HepG2 (cell line): Measurements from ENCODE around the gene REG1B. TPM values are rescaled to one million over a fixed set of nuclear protein-coding genes. Genes with fewer than 3 reads are reported as not detected.

Source experiments
- ATAC-seq: fragments of 200-7000 bp; cut with Tn5 transposase; 3 replicates; pipeline ENCODE4 v1.9.1; 2020; ENCODE audit warnings: mild to moderate bottlenecking, moderate library complexity
- BruUV-seq: library from RNA; stranded (reverse); fragments of 400-500 nt; replicated peaks from 2 replicates; lab custom pipeline; 2021; lab: Mats Ljungman, UMichigan
- CTCF ChIA-PET: fragments of 300-600 bp; formaldehyde crosslinking; extraction: SDS; loops from one replicate; lab custom pipeline; 2021; ENCODE audit warnings: low total read pairs, inconsistent platforms, low intra/inter-chr PET ratio; lab: Yijun Ruan, JAX
- POLR2A ChIA-PET: fragments of 350-600 bp; sonication (Branson Sonifier 250); formaldehyde crosslinking; loops from one replicate; lab custom pipeline; 2020; ENCODE audit warnings: antibody characterized with exemption, inconsistent platforms; lab: Yijun Ruan, JAX
- DNase-seq: peaks from one replicate; pipeline ENCODE4 v3.0.0-alpha.2; 2015; ENCODE audit warnings: low spot score
- FAIRE-seq: peaks from 3 replicates; lab custom pipeline; 2011; peaks lifted over from hg19 to GRCh38; lab: Jason Lieb, UNC
- H2AFZ ChIP-seq: one replicate; pipeline ENCODE4 v1.6.1; 2011; ENCODE audit warnings: low read length, inconsistent platforms
- H3K27ac ChIP-seq: fragments of 300-600 bp; 3 replicates; pipeline ENCODE4 v1.8.0; 2011; ENCODE audit warnings: mixed run types, mild to moderate bottlenecking, mixed read lengths, low read length, inconsistent platforms; ENCODE audit not compliant: insufficient read depth; ENCODE audit errors: extremely low read length
- H3K27me3 ChIP-seq, 2 experiments: fragments of 200-600 bp in 1 of 2; 2 replicates in 1 of 2; 3 replicates in 1 of 2; pipeline versions ENCODE4 v1.6.0 to v1.8.0; 2011; ENCODE audit warnings: low read length in 2 of 2, mild to moderate bottlenecking in 2 of 2, moderate library complexity in 2 of 2, inconsistent platforms in 1 of 2; ENCODE audit not compliant: insufficient read depth in 2 of 2, control insufficient read depth in 1 of 2
- H3K36me3 ChIP-seq, 2 experiments: fragments of 200-600 bp in 1 of 2; replicated peaks in 1 of 2; 2 replicates in 1 of 2; 3 replicates in 1 of 2; pipeline versions ENCODE4 v1.5.1 to v1.8.0; 2011; ENCODE audit warnings: low read length in 2 of 2, inconsistent platforms in 1 of 2; ENCODE audit not compliant: insufficient read depth in 2 of 2, control insufficient read depth in 1 of 2
- H3K4me1 ChIP-seq: 2 replicates; pipeline ENCODE4 v1.5.1; 2012; ENCODE audit warnings: low read length, inconsistent platforms; ENCODE audit not compliant: insufficient read depth
- H3K4me2 ChIP-seq: 2 replicates; pipeline ENCODE4 v1.6.0; 2011; ENCODE audit warnings: low read depth, low read length, inconsistent platforms
- H3K4me3 ChIP-seq, 3 experiments: fragments of 200-600 bp in 1 of 3; sonication (generic), shearing (Covaris generic) in 1 of 3; replicated peaks in 1 of 3; 2 replicates each; pipeline ENCODE4 v1.5.1; 2011 to 2016; ENCODE audit warnings: low read length in 3 of 3, inconsistent platforms in 2 of 3, low read depth in 2 of 3, mild to moderate bottlenecking in 2 of 3, control low read depth in 1 of 3, mixed read lengths in 1 of 3; ENCODE audit not compliant: insufficient read depth in 1 of 3
- H3K79me2 ChIP-seq: one replicate; pipeline ENCODE4 v1.6.1; 2011; ENCODE audit warnings: low read length, inconsistent platforms; ENCODE audit not compliant: insufficient read depth
- H3K9ac ChIP-seq: 2 replicates; pipeline ENCODE4 v1.6.0; 2011; ENCODE audit warnings: mild to moderate bottlenecking, low read depth, low read length, inconsistent platforms; ENCODE audit not compliant: insufficient read depth
- H3K9me3 ChIP-seq: 2 replicates; pipeline ENCODE4 v1.5.1; 2012; ENCODE audit warnings: mild to moderate bottlenecking, low read length
- H4K20me1 ChIP-seq: 2 replicates; pipeline ENCODE4 v1.6.0; 2011; ENCODE audit warnings: inconsistent platforms, mild to moderate bottlenecking, low read length, moderate library complexity; ENCODE audit not compliant: insufficient read depth
- KLF11 ChIP-seq: IDR thresholded peaks from 2 replicates; pipeline ENCODE4 v1.6.1; 2016; ENCODE audit warnings: missing compliant biosample characterization
- ZNF160 ChIP-seq: sonication (generic); formaldehyde crosslinking; IDR thresholded peaks from 2 replicates; pipeline ENCODE4 v1.8.0; 2022; ENCODE audit warnings: mild to moderate bottlenecking, inconsistent platforms, missing genetic modification reagents
- WGBS: methylation state at CpG from one replicate; pipeline ENCODE4 v1.1.6; 2017; ENCODE audit warnings: low lambda C conversion rate; 5-methylcytosine and 5-hydroxymethylcytosine counted together
- in situ Hi-C: cut with HindIII; loops from 2 replicates; pipeline ENCODE4 v1.10.0; 2017; ENCODE audit warnings: low pct_unique_long_range_greater_than_20kb; ENCODE audit not compliant: extremely low pct_ligation_motif_present
- intact Hi-C: fragments of 100-400 bp; cut with micrococcal nuclease; formaldehyde crosslinking; loops from one replicate; pipeline ENCODE4 v1.10.0; 2022; ENCODE audit not compliant: unreplicated experiment
- polyA plus RNA-seq, 8 experiments: library from polyadenylated mRNA; depleted of rRNA in 3 of 8; stranded (reverse) in 7 of 8; unstranded in 1 of 8; fragments of >200 nt; fragmentation: Illumina TruSeq in 4 of 8; extraction: Trizol in 4 of 8; gene quantifications; 2 replicates each; pipeline versions ENCODE4 v1.2.1 to v1.2.3, GENCODE V29; 2011 to 2016; ENCODE audit warnings: low read depth in 4 of 8, missing spikeins in 1 of 8, mixed read lengths in 1 of 8; ENCODE audit not compliant: insufficient read depth in 1 of 8
- total RNA-seq, 5 experiments: library from RNA; depleted of rRNA; stranded (reverse); fragments of >200 nt; fragmentation: Illumina TruSeq; extraction: Trizol; gene quantifications; 2 replicates each; pipeline ENCODE4 v1.2.3, GENCODE V29; 2016; ENCODE audit warnings: low read depth in 1 of 5
- TF ChIP-seq, protein P1 (sequence below): sonication (generic); formaldehyde crosslinking; IDR thresholded peaks from 2 replicates; pipeline ENCODE4 v1.5.0; 2020; ENCODE audit warnings: mild to moderate bottlenecking, missing genetic modification reagents
- TF ChIP-seq, protein P2 (sequence below): sonication (generic); formaldehyde crosslinking; IDR thresholded peaks from 2 replicates; pipeline ENCODE4 v1.5.0; 2020; ENCODE audit warnings: mild to moderate bottlenecking, missing genetic modification reagents, borderline replicate concordance
- TF ChIP-seq, protein P3 (sequence below): sonication (generic); formaldehyde crosslinking; IDR thresholded peaks from 2 replicates; pipeline ENCODE4 v1.4.0; 2020; ENCODE audit warnings: missing genetic modification reagents
- TF ChIP-seq, protein P4 (sequence below): sonication (generic); formaldehyde crosslinking; conservative IDR thresholded peaks from 2 replicates; pipeline ENCODE4 v1.5.0; 2020; ENCODE audit warnings: missing genetic modification reagents

REG1B gene
- total and polyA plus RNA-seq, 2 of the 13 experiments (the other 11 are each of a cell fraction or from before 2014, with no cell fraction given) = not detected

DNA sequence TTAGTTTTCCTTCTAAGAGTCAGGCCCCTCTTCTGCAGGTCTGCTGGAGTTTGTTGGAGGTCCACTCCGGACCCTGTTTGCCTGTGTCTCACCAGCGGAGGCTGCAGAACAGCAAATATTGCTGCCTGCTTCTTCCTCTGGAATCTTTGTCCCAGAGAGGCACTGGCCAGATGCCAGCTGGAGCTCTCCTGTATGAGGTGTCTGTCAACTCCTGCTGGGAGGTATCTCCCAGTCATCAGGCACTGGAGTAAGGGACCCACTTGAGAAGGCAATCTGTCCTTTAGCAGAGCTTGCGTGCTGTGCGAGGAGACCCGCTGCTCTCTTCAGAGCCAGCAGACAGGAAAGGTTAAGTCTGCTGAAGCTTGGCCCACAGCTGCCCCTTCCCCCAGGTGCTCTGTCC, 4.8 kb downstream of the REG1B start:
- WGBS = 0% methylated on average over 2 of the region's 5 CpGs
- in situ Hi-C loops = no loop called here

More for the DNA sequence above, 4.8 kb downstream of the REG1B start:
- H3K4me3 ChIP-seq = no peak overlapping the region
- ATAC-seq (no peak), DNase-seq (no peak), FAIRE-seq (no peak)
- no peak overlapping the region for H3K4me2 ChIP-seq
- intact Hi-C loops = no loop called here
- no peaks in the 10 kb centered on the region for H4K20me1 ChIP-seq
- BruUV-seq = no TSS peak
- TF ChIP-seq, protein P1, sequence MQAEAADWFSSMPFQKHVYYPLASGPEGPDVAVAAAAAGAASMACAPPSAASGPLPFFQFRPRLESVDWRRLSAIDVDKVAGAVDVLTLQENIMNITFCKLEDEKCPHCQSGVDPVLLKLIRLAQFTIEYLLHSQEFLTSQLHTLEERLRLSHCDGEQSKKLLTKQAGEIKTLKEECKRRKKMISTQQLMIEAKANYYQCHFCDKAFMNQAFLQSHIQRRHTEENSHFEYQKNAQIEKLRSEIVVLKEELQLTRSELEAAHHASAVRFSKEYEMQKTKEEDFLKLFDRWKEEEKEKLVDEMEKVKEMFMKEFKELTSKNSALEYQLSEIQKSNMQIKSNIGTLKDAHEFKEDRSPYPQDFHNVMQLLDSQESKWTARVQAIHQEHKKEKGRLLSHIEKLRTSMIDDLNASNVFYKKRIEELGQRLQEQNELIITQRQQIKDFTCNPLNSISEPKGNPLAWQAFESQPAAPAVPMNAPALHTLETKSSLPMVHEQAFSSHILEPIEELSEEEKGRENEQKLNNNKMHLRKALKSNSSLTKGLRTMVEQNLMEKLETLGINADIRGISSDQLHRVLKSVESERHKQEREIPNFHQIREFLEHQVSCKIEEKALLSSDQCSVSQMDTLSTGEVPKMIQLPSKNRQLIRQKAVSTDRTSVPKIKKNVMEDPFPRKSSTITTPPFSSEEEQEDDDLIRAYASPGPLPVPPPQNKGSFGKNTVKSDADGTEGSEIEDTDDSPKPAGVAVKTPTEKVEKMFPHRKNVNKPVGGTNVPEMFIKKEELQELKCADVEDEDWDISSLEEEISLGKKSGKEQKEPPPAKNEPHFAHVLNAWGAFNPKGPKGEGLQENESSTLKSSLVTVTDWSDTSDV (CRISPR knock-in tag) = no peak
- TF ChIP-seq, protein P2, sequence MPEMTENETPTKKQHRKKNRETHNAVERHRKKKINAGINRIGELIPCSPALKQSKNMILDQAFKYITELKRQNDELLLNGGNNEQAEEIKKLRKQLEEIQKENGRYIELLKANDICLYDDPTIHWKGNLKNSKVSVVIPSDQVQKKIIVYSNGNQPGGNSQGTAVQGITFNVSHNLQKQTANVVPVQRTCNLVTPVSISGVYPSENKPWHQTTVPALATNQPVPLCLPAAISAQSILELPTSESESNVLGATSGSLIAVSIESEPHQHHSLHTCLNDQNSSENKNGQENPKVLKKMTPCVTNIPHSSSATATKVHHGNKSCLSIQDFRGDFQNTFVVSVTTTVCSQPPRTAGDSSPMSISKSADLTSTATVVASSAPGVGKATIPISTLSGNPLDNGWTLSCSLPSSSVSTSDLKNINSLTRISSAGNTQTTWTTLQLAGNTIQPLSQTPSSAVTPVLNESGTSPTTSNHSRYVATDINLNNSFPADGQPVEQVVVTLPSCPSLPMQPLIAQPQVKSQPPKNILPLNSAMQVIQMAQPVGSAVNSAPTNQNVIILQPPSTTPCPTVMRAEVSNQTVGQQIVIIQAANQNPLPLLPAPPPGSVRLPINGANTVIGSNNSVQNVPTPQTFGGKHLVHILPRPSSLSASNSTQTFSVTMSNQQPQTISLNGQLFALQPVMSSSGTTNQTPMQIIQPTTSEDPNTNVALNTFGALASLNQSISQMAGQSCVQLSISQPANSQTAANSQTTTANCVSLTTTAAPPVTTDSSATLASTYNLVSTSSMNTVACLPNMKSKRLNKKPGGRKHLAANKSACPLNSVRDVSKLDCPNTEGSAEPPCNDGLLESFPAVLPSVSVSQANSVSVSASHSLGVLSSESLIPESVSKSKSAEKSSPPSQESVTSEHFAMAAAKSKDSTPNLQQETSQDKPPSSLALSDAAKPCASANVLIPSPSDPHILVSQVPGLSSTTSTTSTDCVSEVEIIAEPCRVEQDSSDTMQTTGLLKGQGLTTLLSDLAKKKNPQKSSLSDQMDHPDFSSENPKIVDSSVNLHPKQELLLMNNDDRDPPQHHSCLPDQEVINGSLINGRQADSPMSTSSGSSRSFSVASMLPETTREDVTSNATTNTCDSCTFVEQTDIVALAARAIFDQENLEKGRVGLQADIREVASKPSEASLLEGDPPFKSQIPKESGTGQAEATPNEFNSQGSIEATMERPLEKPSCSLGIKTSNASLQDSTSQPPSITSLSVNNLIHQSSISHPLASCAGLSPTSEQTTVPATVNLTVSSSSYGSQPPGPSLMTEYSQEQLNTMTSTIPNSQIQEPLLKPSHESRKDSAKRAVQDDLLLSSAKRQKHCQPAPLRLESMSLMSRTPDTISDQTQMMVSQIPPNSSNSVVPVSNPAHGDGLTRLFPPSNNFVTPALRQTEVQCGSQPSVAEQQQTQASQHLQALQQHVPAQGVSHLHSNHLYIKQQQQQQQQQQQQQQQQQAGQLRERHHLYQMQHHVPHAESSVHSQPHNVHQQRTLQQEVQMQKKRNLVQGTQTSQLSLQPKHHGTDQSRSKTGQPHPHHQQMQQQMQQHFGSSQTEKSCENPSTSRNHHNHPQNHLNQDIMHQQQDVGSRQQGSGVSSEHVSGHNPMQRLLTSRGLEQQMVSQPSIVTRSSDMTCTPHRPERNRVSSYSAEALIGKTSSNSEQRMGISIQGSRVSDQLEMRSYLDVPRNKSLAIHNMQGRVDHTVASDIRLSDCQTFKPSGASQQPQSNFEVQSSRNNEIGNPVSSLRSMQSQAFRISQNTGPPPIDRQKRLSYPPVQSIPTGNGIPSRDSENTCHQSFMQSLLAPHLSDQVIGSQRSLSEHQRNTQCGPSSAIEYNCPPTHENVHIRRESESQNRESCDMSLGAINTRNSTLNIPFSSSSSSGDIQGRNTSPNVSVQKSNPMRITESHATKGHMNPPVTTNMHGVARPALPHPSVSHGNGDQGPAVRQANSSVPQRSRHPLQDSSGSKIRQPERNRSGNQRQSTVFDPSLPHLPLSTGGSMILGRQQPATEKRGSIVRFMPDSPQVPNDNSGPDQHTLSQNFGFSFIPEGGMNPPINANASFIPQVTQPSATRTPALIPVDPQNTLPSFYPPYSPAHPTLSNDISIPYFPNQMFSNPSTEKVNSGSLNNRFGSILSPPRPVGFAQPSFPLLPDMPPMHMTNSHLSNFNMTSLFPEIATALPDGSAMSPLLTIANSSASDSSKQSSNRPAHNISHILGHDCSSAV (CRISPR knock-in tag) = no peak
- TF ChIP-seq KLF11 (CRISPR knock-in tag) = no peak
- TF ChIP-seq, protein P3, sequence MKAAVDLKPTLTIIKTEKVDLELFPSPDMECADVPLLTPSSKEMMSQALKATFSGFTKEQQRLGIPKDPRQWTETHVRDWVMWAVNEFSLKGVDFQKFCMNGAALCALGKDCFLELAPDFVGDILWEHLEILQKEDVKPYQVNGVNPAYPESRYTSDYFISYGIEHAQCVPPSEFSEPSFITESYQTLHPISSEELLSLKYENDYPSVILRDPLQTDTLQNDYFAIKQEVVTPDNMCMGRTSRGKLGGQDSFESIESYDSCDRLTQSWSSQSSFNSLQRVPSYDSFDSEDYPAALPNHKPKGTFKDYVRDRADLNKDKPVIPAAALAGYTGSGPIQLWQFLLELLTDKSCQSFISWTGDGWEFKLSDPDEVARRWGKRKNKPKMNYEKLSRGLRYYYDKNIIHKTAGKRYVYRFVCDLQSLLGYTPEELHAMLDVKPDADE (CRISPR knock-in tag) = no peak
- no peak for TF ChIP-seq ZNF160 (CRISPR knock-in tag)
- TF ChIP-seq, protein P4, sequence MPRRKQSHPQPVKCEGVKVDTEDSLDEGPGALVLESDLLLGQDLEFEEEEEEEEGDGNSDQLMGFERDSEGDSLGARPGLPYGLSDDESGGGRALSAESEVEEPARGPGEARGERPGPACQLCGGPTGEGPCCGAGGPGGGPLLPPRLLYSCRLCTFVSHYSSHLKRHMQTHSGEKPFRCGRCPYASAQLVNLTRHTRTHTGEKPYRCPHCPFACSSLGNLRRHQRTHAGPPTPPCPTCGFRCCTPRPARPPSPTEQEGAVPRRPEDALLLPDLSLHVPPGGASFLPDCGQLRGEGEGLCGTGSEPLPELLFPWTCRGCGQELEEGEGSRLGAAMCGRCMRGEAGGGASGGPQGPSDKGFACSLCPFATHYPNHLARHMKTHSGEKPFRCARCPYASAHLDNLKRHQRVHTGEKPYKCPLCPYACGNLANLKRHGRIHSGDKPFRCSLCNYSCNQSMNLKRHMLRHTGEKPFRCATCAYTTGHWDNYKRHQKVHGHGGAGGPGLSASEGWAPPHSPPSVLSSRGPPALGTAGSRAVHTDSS (CRISPR knock-in tag) = no peak
- H3K9me3 ChIP-seq = no peaks in the 10 kb centered on the region
- H3K4me1 ChIP-seq = no peaks in the 10 kb centered on the region
- no peaks in the 10 kb centered on the region for H3K27me3 ChIP-seq
- ChIA-PET POLR2A (no interaction called here), CTCF (no interaction called here)
- H3K79me2 ChIP-seq = no peaks in the 10 kb centered on the region
- H3K27ac ChIP-seq = no peak overlapping the region
- no peak overlapping the region for H3K9ac ChIP-seq
- no peaks in the 10 kb centered on the region for H3K36me3 ChIP-seq
- H2AFZ ChIP-seq = no peak overlapping the region
